Neural progenitor cell (in vitro differentiated cells): ENCODE results near the gene SH3GLB2. TPM values are rescaled to one million over a fixed set of nuclear protein-coding genes. Genes with fewer than 3 reads are reported as not detected.

Experiments used
- DNase-seq: peaks from one replicate; pipeline ENCODE4 v3.0.0-alpha.2; 2016; ENCODE audit warnings: low spot score
- H2AFZ ChIP-seq: fragments of 200-600 bp; sonication (generic); replicated peaks from 2 replicates; pipeline ENCODE4 v1.6.1; 2016; ENCODE audit warnings: antibody characterized with exemption
- H3F3A ChIP-seq: fragments of 200-600 bp; sonication (generic); 2 replicates; pipeline ENCODE4 v1.6.1; 2016; ENCODE audit warnings: antibody characterized with exemption, low read depth
- H3K27ac ChIP-seq: fragments of 200-600 bp; sonication (generic); 2 replicates; pipeline ENCODE4 v1.5.1; 2016; ENCODE audit warnings: mild to moderate bottlenecking
- H3K27me3 ChIP-seq: fragments of 200-600 bp; sonication (generic); 2 replicates; pipeline ENCODE4 v1.6.1; 2016; ENCODE audit warnings: mild to moderate bottlenecking, moderate library complexity
- H3K36me3 ChIP-seq: fragments of 200-600 bp; sonication (generic); 2 replicates; pipeline ENCODE4 v1.5.1; 2016
- H3K4me1 ChIP-seq: fragments of 200-600 bp; sonication (generic); 2 replicates; pipeline ENCODE4 v1.6.1; 2016; ENCODE audit warnings: mixed run types
- H3K4me2 ChIP-seq: fragments of 200-600 bp; sonication (generic); 2 replicates; pipeline ENCODE4 v1.6.1; 2016
- H3K4me3 ChIP-seq: fragments of 200-600 bp; sonication (generic); 2 replicates; pipeline ENCODE4 v1.5.1; 2016
- H3K79me2 ChIP-seq: fragments of 200-600 bp; sonication (generic); 2 replicates; pipeline ENCODE4 v1.6.1; 2016; ENCODE audit warnings: low read depth
- H3K9ac ChIP-seq: fragments of 200-600 bp; sonication (generic); 2 replicates; pipeline ENCODE4 v1.6.1; 2016
- H3K9me3 ChIP-seq: fragments of 200-600 bp; sonication (generic); 2 replicates; pipeline ENCODE4 v1.5.1; 2016; ENCODE audit warnings: low read depth
- H4K20me1 ChIP-seq: fragments of 200-600 bp; sonication (generic); 2 replicates; pipeline ENCODE4 v1.6.1; 2016; ENCODE audit warnings: low read depth
- H3K27ac Mint-ChIP-seq: 3 replicates; pipeline ENCODE4 v1.8.0; 2021; ENCODE audit warnings: mixed read lengths
- H3K27me3 Mint-ChIP-seq: 2 replicates; pipeline ENCODE4 v1.8.0; 2022; ENCODE audit warnings: low read depth, mild to moderate bottlenecking, inconsistent platforms, moderate library complexity, mixed read lengths; ENCODE audit not compliant: insufficient read depth
- H3K36me3 Mint-ChIP-seq: 3 replicates; pipeline ENCODE4 v1.8.0; 2021; ENCODE audit warnings: mixed read lengths
- H3K4me1 Mint-ChIP-seq: 3 replicates; pipeline ENCODE4 v1.8.0; 2021; ENCODE audit warnings: mixed read lengths
- H3K4me3 Mint-ChIP-seq: 3 replicates; pipeline ENCODE4 v1.8.0; 2021; ENCODE audit warnings: mild to moderate bottlenecking, moderate library complexity, mixed read lengths
- H3K9me3 Mint-ChIP-seq: 3 replicates; pipeline ENCODE4 v1.8.0; 2020; ENCODE audit warnings: mixed read lengths
- CTCF ChIP-seq: fragments of 200-600 bp; sonication (generic); IDR thresholded peaks from 2 replicates; pipeline ENCODE4 v1.5.1; 2017; ENCODE audit warnings: antibody characterized with exemption, mild to moderate bottlenecking
- EZH2 ChIP-seq: fragments of 200-600 bp; sonication (generic); IDR thresholded peaks from 2 replicates; pipeline ENCODE4 v1.6.1; 2017; ENCODE audit warnings: antibody characterized with exemption, mild to moderate bottlenecking, moderate library complexity
- EZH2phosphoT487 ChIP-seq: fragments of 200-600 bp; sonication (generic); IDR thresholded peaks from 2 replicates; pipeline ENCODE4 v1.6.1; 2017; ENCODE audit warnings: antibody characterized with exemption
- total RNA-seq: library from RNA; depleted of rRNA; stranded (reverse); fragments of >200 nt; gene quantifications from 2 replicates; pipeline ENCODE4 v1.2.3, GENCODE V29; 2015; ENCODE audit warnings: low replicate concordance

Gene SH3GLB2
- total RNA-seq, 1 donor from 2014 or later = 45.7 TPM

- no peak overlapping the region for H3K9ac ChIP-seq
- Mint-ChIP-seq H3K36me3 (no peaks in the 10 kb centered on the region), H3K27me3 (peaks cover 13% of the 10 kb centered on the region), H3K4me1 (peaks cover 31% of the 10 kb centered on the region), H3K4me3 (no peak overlapping the region), H3K9me3 (no peaks in the 10 kb centered on the region), H3K27ac (no peak overlapping the region)
- no peak overlapping the region for H2AFZ ChIP-seq
- no peak overlapping the region for H3K4me2 ChIP-seq
- H3K9me3 ChIP-seq = no peaks in the 10 kb centered on the region
- H3K4me3 ChIP-seq = no peak overlapping the region
- no peaks in the 10 kb centered on the region for H3K27me3 ChIP-seq
- TF ChIP-seq EZH2phosphoT487 (no peak), CTCF (no peak), EZH2 (no peak)
- H3K36me3 ChIP-seq = no peaks in the 10 kb centered on the region
- peaks cover 13% of the 10 kb centered on the region for H4K20me1 ChIP-seq
- DNase-seq = no peak
- H3K27ac ChIP-seq = no peak overlapping the region
- H3K79me2 ChIP-seq = peaks cover 15% of the 10 kb centered on the region
- peaks cover 4% of the 10 kb centered on the region for H3K4me1 ChIP-seq
- H3F3A ChIP-seq = peaks cover 16% of the 10 kb centered on the region
Measured at GRCh38 chr9:129033216-129033615, 5.1 kb upstream of the SH3GLB2 start.

- Histone ChIP-seq H3K27ac (no peak overlapping the region), H3F3A (peaks cover 16% of the 10 kb centered on the region), H3K9me3 (no peaks in the 10 kb centered on the region), H3K36me3 (no peaks in the 10 kb centered on the region), H3K27me3 (no peaks in the 10 kb centered on the region), H3K4me1 (peaks cover 4% of the 10 kb centered on the region), H2AFZ (no peak overlapping the region), H3K4me2 (no peak overlapping the region), H3K4me3 (no peak overlapping the region), H3K79me2 (peaks cover 11% of the 10 kb centered on the region), H4K20me1 (peaks cover 8% of the 10 kb centered on the region), H3K9ac (no peak overlapping the region)
- TF ChIP-seq EZH2 = no peak
- DNase-seq = no peak
- Mint-ChIP-seq H3K9me3 (no peaks in the 10 kb centered on the region), H3K27ac (no peak overlapping the region), H3K27me3 (peaks cover 13% of the 10 kb centered on the region), H3K4me1 (peaks cover 27% of the 10 kb centered on the region), H3K4me3 (no peak overlapping the region), H3K36me3 (no peaks in the 10 kb centered on the region)
Measured at GRCh38 chr9:129032541-129033159, 4.5 kb upstream of the SH3GLB2 start.

GRCh38 chr9:129031514-129031913 lies 3.4 kb upstream of the SH3GLB2 start:
- no peak for DNase-seq
- Histone ChIP-seq H2AFZ (peak overlapping the region; percentile 57), H3K9me3 (no peaks in the 10 kb centered on the region), H3F3A (peaks cover 16% of the 10 kb centered on the region), H4K20me1 (peaks cover 12% of the 10 kb centered on the region), H3K36me3 (no peaks in the 10 kb centered on the region), H3K4me3 (no peak overlapping the region), H3K27ac (no peak overlapping the region), H3K27me3 (no peaks in the 10 kb centered on the region), H3K4me2 (no peak overlapping the region), H3K4me1 (peaks cover 10% of the 10 kb centered on the region), H3K9ac (no peak overlapping the region), H3K79me2 (peaks cover 13% of the 10 kb centered on the region)
- TF ChIP-seq CTCF (no peak), EZH2phosphoT487 (no peak), EZH2 (no peak)
- Mint-ChIP-seq H3K36me3 (no peaks in the 10 kb centered on the region), H3K27me3 (peaks cover 9% of the 10 kb centered on the region), H3K4me3 (no peak overlapping the region), H3K27ac (no peak overlapping the region), H3K4me1 (peaks cover 28% of the 10 kb centered on the region), H3K9me3 (no peaks in the 10 kb centered on the region)

- H2AFZ ChIP-seq = no peak overlapping the region
- Mint-ChIP-seq H3K27ac (no peak overlapping the region), H3K4me3 (peak overlapping the region; percentile 59), H3K9me3 (no peaks in the 10 kb centered on the region), H3K4me1 (peaks cover 32% of the 10 kb centered on the region), H3K36me3 (peaks cover 3% of the 10 kb centered on the region), H3K27me3 (peaks cover 7% of the 10 kb centered on the region)
- no peak overlapping the region for H3K4me3 ChIP-seq
- no peak for DNase-seq
- peaks cover 8% of the 10 kb centered on the region for H3F3A ChIP-seq
- H3K9ac ChIP-seq = no peak overlapping the region
- H4K20me1 ChIP-seq = peaks cover 22% of the 10 kb centered on the region
- H3K27ac ChIP-seq = no peak overlapping the region
- TF ChIP-seq EZH2 (no peak), CTCF (no peak), EZH2phosphoT487 (no peak)
- H3K9me3 ChIP-seq = no peaks in the 10 kb centered on the region
- no peak overlapping the region for H3K4me2 ChIP-seq
- peaks cover 15% of the 10 kb centered on the region for H3K4me1 ChIP-seq
- H3K36me3 ChIP-seq = no peaks in the 10 kb centered on the region
- H3K27me3 ChIP-seq = no peaks in the 10 kb centered on the region
- H3K79me2 ChIP-seq = peaks cover 25% of the 10 kb centered on the region
Measured at GRCh38 chr9:129030191-129030590, 2.1 kb upstream of the SH3GLB2 start.
